ENCODE results near the gene SRP9. TPM values are rescaled to one million over a fixed set of nuclear protein-coding genes. Genes with fewer than 3 reads are reported as not detected.
A peak's percentile ranks its signal among the peaks of the same experiment; 100 is the strongest.

The SRP9 gene
- total and polyA plus RNA-seq, 10 of the 15 experiments (the other 5 are each of a cell fraction or from before 2014, with no cell fraction given): 248 to 1,200 (median 514) TPM

GRCh38 chr1:225777583-225778336, at the start of gene SRP9 (continued):
- peak; percentile 19; the same call in 1 of the 2 replicates for TF ChIP-seq STAT1 (conservative IDR thresholded peaks at IDR 0.05)
- TF ChIP-seq NR2F1 (conservative IDR thresholded peaks at IDR 0.05): no peak
- no peak for TF ChIP-seq PRDM15 (CRISPR knock-in tag; IDR thresholded peaks at IDR 0.05)
- no peak for TF ChIP-seq CBX3 (IDR thresholded peaks at IDR 0.05; ENCODE audit: borderline replicate concordance, low read depth)
- TF ChIP-seq ZBTB11 (CRISPR knock-in tag; IDR thresholded peaks at IDR 0.05): no peak
- peak; percentile 39 for TF ChIP-seq E4F1 (IDR thresholded peaks at IDR 0.05; ENCODE audit: borderline replicate concordance, partially characterized antibody)
- peak; percentile 13 for TF ChIP-seq SMAD1 (IDR thresholded peaks at IDR 0.05; ENCODE audit: low read depth, partially characterized antibody)
- no peak for TF ChIP-seq ZSCAN29 (IDR thresholded peaks at IDR 0.05)
- peak; percentile 46; the same call in 1 of the 2 replicates for TF ChIP-seq RFX5 (IDR thresholded peaks at IDR 0.05; ENCODE audit: low read depth, low read length)
- peak; percentile 87 for TF ChIP-seq NKRF (conservative IDR thresholded peaks at IDR 0.05)
- TF ChIP-seq ESRRA (IDR thresholded peaks at IDR 0.05; ENCODE audit: low read length): no peak
- no peak for TF ChIP-seq ZNF622 (IDR thresholded peaks at IDR 0.05)
- no peak for TF ChIP-seq SKIL (IDR thresholded peaks at IDR 0.05; ENCODE audit: low read depth, poor library complexity, severe bottlenecking)
- TF ChIP-seq LARP7 (IDR thresholded peaks at IDR 0.05): peak; percentile 43; the same call in 1 of the 2 replicates
- peak; percentile 57; the same call in 1 of the 2 replicates for TF ChIP-seq CBX5 (IDR thresholded peaks at IDR 0.05; ENCODE audit: low read depth)
